T-helper 1 cell treated with Interleukin-12 subunit alpha and Interleukin-12 subunit beta and Interleukin-4 antibody, amounts not matched to agents 30 μg/mL and 1 μg/mL, for 36 hours (primary cell): ENCODE results near the gene LAMA2.
"Not testable (repeated sequence)": the region's sequence is repeated elsewhere in the genome, so short reads cannot be mapped to it uniquely, and the experiment has no call there.

Experiments used
- H3K27ac Mint-ChIP-seq: one replicate; pipeline ENCODE4 v1.8.0; 2021; ENCODE audit warnings: mild to moderate bottlenecking, mixed read lengths
- H3K27me3 Mint-ChIP-seq: one replicate; pipeline ENCODE4 v1.8.0; 2021; ENCODE audit warnings: low read depth, mixed read lengths
- H3K36me3 Mint-ChIP-seq: one replicate; pipeline ENCODE4 v1.8.0; 2021; ENCODE audit warnings: low read depth, mixed read lengths
- H3K4me1 Mint-ChIP-seq: one replicate; pipeline ENCODE4 v1.8.0; 2021; ENCODE audit warnings: low read depth, mixed read lengths
- H3K4me3 Mint-ChIP-seq: one replicate; pipeline ENCODE4 v1.8.0; 2021; ENCODE audit warnings: mild to moderate bottlenecking, moderate library complexity, mixed read lengths
- H3K9me3 Mint-ChIP-seq: one replicate; pipeline ENCODE4 v1.8.0; 2021; ENCODE audit warnings: mixed read lengths

Gene LAMA2

GRCh38 chr6:129055796-129056195 is 172.9 kb downstream of the LAMA2 start:
- Mint-ChIP-seq H3K9me3 (no peaks in the 10 kb centered on the region), H3K27ac (no peak overlapping the region), H3K4me3 (no peak overlapping the region), H3K4me1 (no peaks in the 10 kb centered on the region), H3K36me3 (no peaks in the 10 kb centered on the region), H3K27me3 (no peaks in the 10 kb centered on the region)

- Mint-ChIP-seq H3K4me1 (no peaks in the 10 kb centered on the region), H3K4me3 (no peak overlapping the region), H3K27me3 (no peaks in the 10 kb centered on the region), H3K27ac (no peak overlapping the region), H3K9me3 (no peaks in the 10 kb centered on the region), H3K36me3 (no peaks in the 10 kb centered on the region)
These were observed 176.7 kb downstream of the LAMA2 start for GRCh38 chr6:129059650-129060049.

GRCh38 chr6:129069006-129069405 is 186.1 kb downstream of the LAMA2 start:
- Mint-ChIP-seq H3K27ac (no peak overlapping the region), H3K4me1 (no peaks in the 10 kb centered on the region), H3K9me3 (no peaks in the 10 kb centered on the region), H3K4me3 (no peak overlapping the region), H3K36me3 (no peaks in the 10 kb centered on the region), H3K27me3 (no peaks in the 10 kb centered on the region)

GRCh38 chr6:129073051-129073450 is 190.1 kb downstream of the LAMA2 start:
- Mint-ChIP-seq H3K27ac (no peak overlapping the region), H3K9me3 (no peaks in the 10 kb centered on the region), H3K4me3 (no peak overlapping the region), H3K36me3 (no peaks in the 10 kb centered on the region), H3K4me1 (no peaks in the 10 kb centered on the region), H3K27me3 (no peaks in the 10 kb centered on the region)

- Mint-ChIP-seq H3K4me1 (no peaks in the 10 kb centered on the region), H3K36me3 (no peaks in the 10 kb centered on the region), H3K9me3 (no peaks in the 10 kb centered on the region), H3K4me3 (no peak overlapping the region), H3K27ac (no peak overlapping the region), H3K27me3 (no peaks in the 10 kb centered on the region)
These were observed 190.9 kb downstream of the LAMA2 start for GRCh38 chr6:129073691-129074395.

- no peaks in the 10 kb centered on the region for H3K4me1 Mint-ChIP-seq
- H3K27ac Mint-ChIP-seq: no peak overlapping the region
- H3K4me3 Mint-ChIP-seq: no peak overlapping the region
- H3K27me3 Mint-ChIP-seq: no peaks in the 10 kb centered on the region
- H3K9me3 Mint-ChIP-seq: no peaks in the 10 kb centered on the region
- no peaks in the 10 kb centered on the region for H3K36me3 Mint-ChIP-seq
These were observed 201.5 kb downstream of the LAMA2 start for GRCh38 chr6:129084406-129084805.

- H3K27ac Mint-ChIP-seq, H3K4me3 Mint-ChIP-seq, H3K9me3 Mint-ChIP-seq, H3K4me1 Mint-ChIP-seq, H3K36me3 Mint-ChIP-seq, H3K27me3 Mint-ChIP-seq: not testable (repeated sequence)
These were observed 205.5 kb downstream of the LAMA2 start for GRCh38 chr6:129088481-129088880.

- Mint-ChIP-seq H3K4me3 (no peak overlapping the region), H3K27me3 (no peaks in the 10 kb centered on the region), H3K36me3 (no peaks in the 10 kb centered on the region), H3K4me1 (no peaks in the 10 kb centered on the region), H3K27ac (no peak overlapping the region), H3K9me3 (no peaks in the 10 kb centered on the region)
These were observed 206.4 kb downstream of the LAMA2 start for GRCh38 chr6:129089357-129089756.

GRCh38 chr6:129094147-129094546 is 211.2 kb downstream of the LAMA2 start:
- H3K27ac Mint-ChIP-seq: no peak overlapping the region
- H3K27me3 Mint-ChIP-seq: no peaks in the 10 kb centered on the region
- no peaks in the 10 kb centered on the region for H3K36me3 Mint-ChIP-seq
- no peaks in the 10 kb centered on the region for H3K9me3 Mint-ChIP-seq
- no peak overlapping the region for H3K4me3 Mint-ChIP-seq
- H3K4me1 Mint-ChIP-seq: no peaks in the 10 kb centered on the region

- Mint-ChIP-seq H3K27ac (no peak overlapping the region), H3K4me3 (no peak overlapping the region), H3K27me3 (no peaks in the 10 kb centered on the region), H3K4me1 (no peaks in the 10 kb centered on the region), H3K36me3 (no peaks in the 10 kb centered on the region), H3K9me3 (no peaks in the 10 kb centered on the region)
These were observed 213.8 kb downstream of the LAMA2 start for GRCh38 chr6:129096651-129097290.

- Mint-ChIP-seq H3K4me3 (no peak overlapping the region), H3K27ac (no peak overlapping the region), H3K36me3 (no peaks in the 10 kb centered on the region), H3K4me1 (no peaks in the 10 kb centered on the region), H3K9me3 (no peaks in the 10 kb centered on the region), H3K27me3 (no peaks in the 10 kb centered on the region)
These were observed 215.2 kb downstream of the LAMA2 start for GRCh38 chr6:129098061-129098553.

GRCh38 chr6:129099696-129100095 is 216.8 kb downstream of the LAMA2 start:
- H3K27me3 Mint-ChIP-seq: no peaks in the 10 kb centered on the region
- no peaks in the 10 kb centered on the region for H3K4me1 Mint-ChIP-seq
- H3K9me3 Mint-ChIP-seq: no peaks in the 10 kb centered on the region
- no peak overlapping the region for H3K4me3 Mint-ChIP-seq
- no peak overlapping the region for H3K27ac Mint-ChIP-seq
- no peaks in the 10 kb centered on the region for H3K36me3 Mint-ChIP-seq

- H3K36me3 Mint-ChIP-seq: no peaks in the 10 kb centered on the region
- no peak overlapping the region for H3K4me3 Mint-ChIP-seq
- H3K4me1 Mint-ChIP-seq: no peaks in the 10 kb centered on the region
- no peak overlapping the region for H3K27ac Mint-ChIP-seq
- no peaks in the 10 kb centered on the region for H3K9me3 Mint-ChIP-seq
- H3K27me3 Mint-ChIP-seq: no peaks in the 10 kb centered on the region
These were observed 217.2 kb downstream of the LAMA2 start for GRCh38 chr6:129100164-129100563.

GRCh38 chr6:129102741-129103140 is 219.8 kb downstream of the LAMA2 start:
- H3K9me3 Mint-ChIP-seq: no peaks in the 10 kb centered on the region
- H3K4me1 Mint-ChIP-seq: no peaks in the 10 kb centered on the region
- H3K27me3 Mint-ChIP-seq: no peaks in the 10 kb centered on the region
- H3K27ac Mint-ChIP-seq: no peak overlapping the region
- H3K36me3 Mint-ChIP-seq: no peaks in the 10 kb centered on the region
- no peak overlapping the region for H3K4me3 Mint-ChIP-seq

- Mint-ChIP-seq H3K4me1 (no peaks in the 10 kb centered on the region), H3K9me3 (no peaks in the 10 kb centered on the region), H3K36me3 (no peaks in the 10 kb centered on the region), H3K27me3 (no peaks in the 10 kb centered on the region), H3K4me3 (no peak overlapping the region), H3K27ac (no peak overlapping the region)
These were observed 221.2 kb downstream of the LAMA2 start for GRCh38 chr6:129104131-129104530.
